HS-27A (cell line): ENCODE measurements around the gene CELF5.

ENCODE experiments used
- DNase-seq: peaks from one replicate; pipeline ENCODE4 v3.0.0-alpha.2; 2012; ENCODE audit warnings: low read depth, missing footprints

The CELF5 gene

GRCh38 chr19:3224346-3225168, at the start of gene CELF5:
Gene CELF5 (plus strand): TSS chr19:3224661. CDS start chr19:3224740, 79 bp downstream.
- no peak for DNase-seq

GRCh38 chr19:3175781-3176714, 48.4 kb upstream of the CELF5 start:
- no peak for DNase-seq

GRCh38 chr19:3176715-3177501, 47.6 kb upstream of the CELF5 start:
- DNase-seq = no peak

- DNase-seq = no peak
Measured at GRCh38 chr19:3178377-3178972, 46.0 kb upstream of the CELF5 start, which contains the start of gene S1PR4. Gene S1PR4 (plus strand): TSS chr19:3178769. CDS start chr19:3178793, 24 bp downstream.

GRCh38 chr19:3178973-3179738, 45.3 kb upstream of the CELF5 start:
- no peak for DNase-seq

- DNase-seq = no peak
Measured at GRCh38 chr19:3179739-3180293, 44.6 kb upstream of the CELF5 start.

GRCh38 chr19:3183721-3184641, 40.5 kb upstream of the CELF5 start:
- no peak for DNase-seq

- no peak for DNase-seq
Measured at GRCh38 chr19:3184847-3185460, 39.5 kb upstream of the CELF5 start.

GRCh38 chr19:3185461-3186159, 38.9 kb upstream of the CELF5 start, which contains the start of gene NCLN:
Gene NCLN (plus strand): TSS chr19:3185930. CDS start chr19:3186031, 101 bp downstream.
- DNase-seq = peak; percentile 92

- no peak for DNase-seq
Measured at GRCh38 chr19:3186160-3186688, 38.2 kb upstream of the CELF5 start.

GRCh38 chr19:3186891-3187661, 37.4 kb upstream of the CELF5 start:
- no peak for DNase-seq

- DNase-seq = no peak
Measured at GRCh38 chr19:3187662-3188511, 36.6 kb upstream of the CELF5 start.

GRCh38 chr19:3188627-3189596, 35.5 kb upstream of the CELF5 start:
- no peak for DNase-seq

GRCh38 chr19:3189702-3190469, 34.6 kb upstream of the CELF5 start:
- no peak for DNase-seq
